ENCODE results near the gene FZD10.

Gene FZD10

DNA sequence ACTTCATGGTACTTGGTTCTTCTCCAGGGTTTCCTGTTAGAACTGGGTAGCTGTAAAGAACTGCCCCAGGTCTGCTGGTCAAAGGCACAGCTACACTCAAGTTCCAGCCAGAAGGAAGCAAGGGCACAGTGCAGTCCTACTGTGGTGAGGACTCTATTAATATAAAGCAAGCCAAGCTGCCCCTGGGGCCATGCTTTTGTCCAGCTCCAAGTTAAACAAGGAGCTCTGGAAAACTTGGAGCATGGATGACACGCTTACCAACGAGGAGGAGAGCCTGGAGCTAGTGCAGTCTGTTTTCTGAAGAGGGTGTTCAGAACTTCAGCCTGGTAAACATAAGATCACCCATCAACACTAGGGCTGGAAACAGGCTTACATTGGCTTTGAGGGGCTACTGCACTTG is 4.0 kb downstream of the FZD10 start:
- peaks cover 4% of the 10 kb centered on the region for H3K27me3 ChIP-seq (ENCODE audit: control insufficient read depth, insufficient read depth, low read length)

DNA sequence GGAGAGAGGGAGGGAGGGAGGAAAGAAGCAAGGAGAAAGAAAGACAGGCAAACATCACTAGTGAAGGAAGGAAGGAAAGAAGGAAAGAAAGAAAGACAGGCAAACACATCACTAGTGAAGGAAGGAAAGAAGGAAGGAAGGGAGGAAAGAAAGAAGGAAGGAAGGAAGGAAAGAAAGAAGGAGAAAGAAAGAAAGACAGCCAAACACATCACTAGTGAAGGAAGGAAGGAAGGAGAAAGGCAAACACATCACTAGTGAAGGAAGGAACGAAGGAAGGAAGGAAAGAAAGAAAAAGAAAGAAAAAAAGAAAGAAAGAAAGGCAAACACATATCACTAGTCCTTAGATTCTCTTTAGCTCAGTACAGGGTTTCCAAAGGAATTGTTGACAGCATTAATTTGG is 5.3 kb downstream of the FZD10 start:
- H3K36me3 ChIP-seq (ENCODE audit: control insufficient read depth, insufficient read depth, low read length), result no peaks in the 10 kb centered on the region
- no peaks in the 10 kb centered on the region for H3K4me1 ChIP-seq
- no peak overlapping the region for H3K27ac ChIP-seq
- H3K4me3 ChIP-seq (ENCODE audit: low read depth, low read length), result no peak overlapping the region
- H3K27me3 ChIP-seq (ENCODE audit: control insufficient read depth, insufficient read depth, low read length), result no peaks in the 10 kb centered on the region
- no peak overlapping the region for H3K9ac ChIP-seq
- no peaks in the 10 kb centered on the region for H3K9me3 ChIP-seq (ENCODE audit: control insufficient read depth, low read length)
- H3K4me2 ChIP-seq (ENCODE audit: low read length), result no peak overlapping the region
- H3K79me2 ChIP-seq, result no peaks in the 10 kb centered on the region
- TF ChIP-seq, protein P1, sequence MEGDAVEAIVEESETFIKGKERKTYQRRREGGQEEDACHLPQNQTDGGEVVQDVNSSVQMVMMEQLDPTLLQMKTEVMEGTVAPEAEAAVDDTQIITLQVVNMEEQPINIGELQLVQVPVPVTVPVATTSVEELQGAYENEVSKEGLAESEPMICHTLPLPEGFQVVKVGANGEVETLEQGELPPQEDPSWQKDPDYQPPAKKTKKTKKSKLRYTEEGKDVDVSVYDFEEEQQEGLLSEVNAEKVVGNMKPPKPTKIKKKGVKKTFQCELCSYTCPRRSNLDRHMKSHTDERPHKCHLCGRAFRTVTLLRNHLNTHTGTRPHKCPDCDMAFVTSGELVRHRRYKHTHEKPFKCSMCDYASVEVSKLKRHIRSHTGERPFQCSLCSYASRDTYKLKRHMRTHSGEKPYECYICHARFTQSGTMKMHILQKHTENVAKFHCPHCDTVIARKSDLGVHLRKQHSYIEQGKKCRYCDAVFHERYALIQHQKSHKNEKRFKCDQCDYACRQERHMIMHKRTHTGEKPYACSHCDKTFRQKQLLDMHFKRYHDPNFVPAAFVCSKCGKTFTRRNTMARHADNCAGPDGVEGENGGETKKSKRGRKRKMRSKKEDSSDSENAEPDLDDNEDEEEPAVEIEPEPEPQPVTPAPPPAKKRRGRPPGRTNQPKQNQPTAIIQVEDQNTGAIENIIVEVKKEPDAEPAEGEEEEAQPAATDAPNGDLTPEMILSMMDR (IDR thresholded peaks at IDR 0.05), result no peak
- H2AFZ ChIP-seq, result no peak overlapping the region

More for the DNA sequence above, 4.0 kb downstream of the FZD10 start:
- H3K4me1 ChIP-seq, result no peaks in the 10 kb centered on the region
- TF ChIP-seq, protein P1 (IDR thresholded peaks at IDR 0.05), result no peak
- no peaks in the 10 kb centered on the region for H3K79me2 ChIP-seq
- no peak overlapping the region for H3K27ac ChIP-seq
- H3K4me2 ChIP-seq (ENCODE audit: low read length), result no peak overlapping the region
- no peak overlapping the region for H2AFZ ChIP-seq
- no peaks in the 10 kb centered on the region for H3K36me3 ChIP-seq (ENCODE audit: control insufficient read depth, insufficient read depth, low read length)
- H3K4me3 ChIP-seq (ENCODE audit: low read depth, low read length), result no peak overlapping the region
- no peaks in the 10 kb centered on the region for H3K9me3 ChIP-seq (ENCODE audit: control insufficient read depth, low read length)
- H3K9ac ChIP-seq, result no peak overlapping the region

DNA sequence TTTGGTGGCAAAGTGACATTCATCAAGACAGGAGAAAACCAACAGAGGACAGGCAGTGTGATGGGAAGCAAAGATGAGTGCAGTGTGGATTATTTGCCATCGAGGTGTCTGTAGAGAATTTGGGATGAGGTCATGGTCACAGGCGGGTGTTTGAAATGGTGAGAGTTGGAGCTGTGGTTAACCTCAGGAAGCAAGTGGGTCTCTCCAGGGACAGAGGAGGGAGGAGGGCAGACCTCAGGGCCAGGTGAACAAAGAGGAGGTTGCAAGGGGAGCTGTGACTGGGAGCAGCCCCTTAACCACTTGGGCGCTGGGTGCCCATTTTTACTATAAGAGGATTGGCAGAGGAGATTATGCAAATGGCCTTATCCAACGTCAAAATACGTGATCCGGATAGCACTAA is 7.0 kb downstream of the FZD10 start:
- Histone ChIP-seq H3K27ac (no peak overlapping the region), H3K9me3 (ENCODE audit: control insufficient read depth, low read length) (no peaks in the 10 kb centered on the region), H3K4me3 (ENCODE audit: low read depth, low read length) (no peak overlapping the region), H3K27me3 (ENCODE audit: control insufficient read depth, insufficient read depth, low read length) (no peaks in the 10 kb centered on the region), H3K79me2 (no peaks in the 10 kb centered on the region), H3K4me1 (no peaks in the 10 kb centered on the region), H3K4me2 (ENCODE audit: low read length) (no peak overlapping the region), H2AFZ (no peak overlapping the region), H3K9ac (no peak overlapping the region), H3K36me3 (ENCODE audit: control insufficient read depth, insufficient read depth, low read length) (no peaks in the 10 kb centered on the region)
- TF ChIP-seq, protein P1 (IDR thresholded peaks at IDR 0.05), result no peak

DNA sequence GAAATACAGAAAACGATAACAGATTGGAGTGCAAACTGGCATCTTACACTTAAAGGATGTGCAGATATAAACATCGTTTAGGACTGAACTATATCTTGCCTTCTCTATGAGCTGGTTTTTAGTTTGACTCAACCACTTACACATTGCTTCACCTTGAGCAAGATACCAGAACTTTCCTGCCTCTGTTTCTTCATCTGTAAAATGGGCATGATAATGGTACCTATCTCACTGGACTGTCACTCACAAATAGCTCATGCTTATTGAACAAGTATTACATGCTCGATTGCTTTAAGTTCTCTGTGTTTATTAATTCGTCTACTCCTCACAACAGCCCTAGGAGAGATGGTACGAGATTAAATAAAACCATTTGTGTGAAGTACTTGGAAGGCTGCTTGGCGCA is 7.7 kb downstream of the FZD10 start:
- no peaks in the 10 kb centered on the region for H3K27me3 ChIP-seq (ENCODE audit: control insufficient read depth, insufficient read depth, low read length)
- H3K27ac ChIP-seq, result no peak overlapping the region
- H3K79me2 ChIP-seq, result no peaks in the 10 kb centered on the region
- no peak overlapping the region for H3K4me2 ChIP-seq (ENCODE audit: low read length)
- H3K4me3 ChIP-seq (ENCODE audit: low read depth, low read length), result no peak overlapping the region
- H3K36me3 ChIP-seq (ENCODE audit: control insufficient read depth, insufficient read depth, low read length), result no peaks in the 10 kb centered on the region
- TF ChIP-seq, protein P1 (IDR thresholded peaks at IDR 0.05), result no peak
- no peaks in the 10 kb centered on the region for H3K4me1 ChIP-seq
- no peaks in the 10 kb centered on the region for H3K9me3 ChIP-seq (ENCODE audit: control insufficient read depth, low read length)
- H3K9ac ChIP-seq, result no peak overlapping the region
- H2AFZ ChIP-seq, result no peak overlapping the region

DNA sequence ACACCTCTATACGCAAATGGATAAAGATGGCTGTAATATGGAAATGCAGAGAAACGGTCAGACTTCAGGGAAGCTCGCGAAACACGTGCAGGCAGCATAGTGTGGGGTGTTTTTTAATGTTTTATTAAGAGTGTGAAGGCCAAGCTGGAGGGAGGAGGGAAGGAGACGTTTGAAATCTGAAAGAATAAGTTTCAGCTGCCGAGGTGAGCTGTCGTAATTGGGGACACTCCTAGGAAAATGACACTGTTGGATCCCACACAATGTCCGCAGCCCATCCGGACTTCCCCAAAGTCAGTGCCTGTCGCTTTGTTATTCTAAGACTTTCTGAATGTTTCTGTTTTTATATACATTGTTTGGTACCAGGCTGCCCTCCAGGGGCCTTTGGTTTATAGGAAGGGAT is 8.3 kb downstream of the FZD10 start:
- Histone ChIP-seq H3K4me2 (ENCODE audit: low read length) (no peak overlapping the region), H3K27me3 (ENCODE audit: control insufficient read depth, insufficient read depth, low read length) (no peaks in the 10 kb centered on the region), H3K4me1 (no peaks in the 10 kb centered on the region), H3K36me3 (ENCODE audit: control insufficient read depth, insufficient read depth, low read length) (no peaks in the 10 kb centered on the region), H2AFZ (no peak overlapping the region), H3K4me3 (ENCODE audit: low read depth, low read length) (no peak overlapping the region), H3K79me2 (no peaks in the 10 kb centered on the region), H3K9me3 (ENCODE audit: control insufficient read depth, low read length) (no peaks in the 10 kb centered on the region), H3K9ac (no peak overlapping the region), H3K27ac (no peak overlapping the region)
- TF ChIP-seq, protein P1 (IDR thresholded peaks at IDR 0.05), result no peak

All from parathyroid adenoma (tissue), 2 donors.